HFFc6 (cell line): ENCODE measurements around the gene GLI1. TPM values are rescaled to one million over a fixed set of nuclear protein-coding genes. Genes with fewer than 3 reads are reported as not detected.

Experiments used
- DNase-seq: peaks from one replicate; pipeline ENCODE4 v3.0.0-alpha.2; 2018
- H3K27ac Mint-ChIP-seq: 2 replicates; pipeline ENCODE4 v1.8.0; 2020; ENCODE audit warnings: mild to moderate bottlenecking, mixed read lengths
- H3K27me3 Mint-ChIP-seq: 2 replicates; pipeline ENCODE4 v1.8.0; 2021; ENCODE audit warnings: mild to moderate bottlenecking, moderate library complexity, mixed read lengths; ENCODE audit not compliant: insufficient read depth
- H3K36me3 Mint-ChIP-seq: 2 replicates; pipeline ENCODE4 v1.8.0; 2021; ENCODE audit warnings: low read depth, mixed read lengths
- H3K4me1 Mint-ChIP-seq: 2 replicates; pipeline ENCODE4 v1.8.0; 2020; ENCODE audit warnings: low read depth, mixed read lengths
- H3K4me3 Mint-ChIP-seq: 2 replicates; pipeline ENCODE4 v1.8.0; 2020; ENCODE audit warnings: mild to moderate bottlenecking, moderate library complexity, mixed read lengths
- H3K9me3 Mint-ChIP-seq: 2 replicates; pipeline ENCODE4 v1.8.0; 2020; ENCODE audit warnings: mild to moderate bottlenecking, mixed read lengths
- CTCF ChIP-seq: fragments of 200-600 bp; sonication (generic); IDR thresholded peaks from 2 replicates; pipeline ENCODE4 v1.5.0; 2021; ENCODE audit warnings: antibody characterized with exemption, mild to moderate bottlenecking
- total RNA-seq, 6 experiments: library from RNA; stranded (reverse); fragmentation: NEBNext Ultra II Directional; extraction: Animal tissue kit (Norgen Biotek cat#: 25700); gene quantifications; 2 replicates in 1 of 6; 3 replicates in 5 of 6; pipeline ENCODE4 v1.2.3, GENCODE V29; 2021

Gene GLI1
- total RNA-seq, 6 experiments from 2014 or later, result 3.9 to 5.8 (median 4.6) TPM

- no peaks in the 10 kb centered on the region for H3K36me3 Mint-ChIP-seq
- H3K9me3 Mint-ChIP-seq, result no peaks in the 10 kb centered on the region
- TF ChIP-seq CTCF, result no peak
- no peak for DNase-seq
- H3K4me3 Mint-ChIP-seq, result peak overlapping the region; percentile 93
- H3K4me1 Mint-ChIP-seq, result peaks cover 49% of the 10 kb centered on the region
- H3K27ac Mint-ChIP-seq, result no peak overlapping the region
- H3K27me3 Mint-ChIP-seq, result peaks cover 10% of the 10 kb centered on the region
Measured at GRCh38 chr12:57460468-57460784, 841 bp downstream of the GLI1 start.

- H3K27ac Mint-ChIP-seq, result no peak overlapping the region
- no peaks in the 10 kb centered on the region for H3K9me3 Mint-ChIP-seq
- H3K27me3 Mint-ChIP-seq, result peaks cover 10% of the 10 kb centered on the region
- H3K4me1 Mint-ChIP-seq, result peaks cover 45% of the 10 kb centered on the region
- 0 out of 2 replicates have a peak, but pooled peaks have one; percentile 15 for TF ChIP-seq CTCF
- no peak for DNase-seq
- no peaks in the 10 kb centered on the region for H3K36me3 Mint-ChIP-seq
- H3K4me3 Mint-ChIP-seq, result peak overlapping the region; percentile 93
Measured at GRCh38 chr12:57460841-57461275, 1.3 kb downstream of the GLI1 start.

- H3K27me3 Mint-ChIP-seq, result peaks cover 10% of the 10 kb centered on the region
Measured at GRCh38 chr12:57461276-57461916, 1.8 kb downstream of the GLI1 start.

GRCh38 chr12:57461917-57462250 lies 2.3 kb downstream of the GLI1 start:
- Mint-ChIP-seq H3K27me3 (peaks cover 10% of the 10 kb centered on the region), H3K36me3 (no peaks in the 10 kb centered on the region), H3K4me1 (peaks cover 40% of the 10 kb centered on the region), H3K4me3 (peak overlapping the region; percentile 93), H3K27ac (peak overlapping the region; percentile 87), H3K9me3 (no peaks in the 10 kb centered on the region)
- peak; percentile 14 for DNase-seq
- TF ChIP-seq CTCF, result no peak

More at GRCh38 chr12:57461276-57461916, 1.8 kb downstream of the GLI1 start:
- peaks cover 40% of the 10 kb centered on the region for H3K4me1 Mint-ChIP-seq
- DNase-seq, result peak; percentile 40
- no peak for TF ChIP-seq CTCF
- H3K36me3 Mint-ChIP-seq, result no peaks in the 10 kb centered on the region
- no peaks in the 10 kb centered on the region for H3K9me3 Mint-ChIP-seq
- peak overlapping the region; percentile 87 for H3K27ac Mint-ChIP-seq
- peak overlapping the region; percentile 93 for H3K4me3 Mint-ChIP-seq

- no peaks in the 10 kb centered on the region for H3K36me3 Mint-ChIP-seq
- peak overlapping the region; percentile 87 for H3K27ac Mint-ChIP-seq
- H3K4me3 Mint-ChIP-seq, result peak overlapping the region; percentile 93
- peak; percentile 94 for TF ChIP-seq CTCF
- peaks cover 10% of the 10 kb centered on the region for H3K27me3 Mint-ChIP-seq
- peak; percentile 81 for DNase-seq
- no peaks in the 10 kb centered on the region for H3K9me3 Mint-ChIP-seq
- H3K4me1 Mint-ChIP-seq, result peaks cover 39% of the 10 kb centered on the region
Measured at GRCh38 chr12:57462251-57462911, 2.8 kb downstream of the GLI1 start.
